Nephron progenitor cell (in vitro differentiated cells): ENCODE measurements around the gene USP9X.

Source experiments
- DNase-seq: peaks from one replicate; pipeline ENCODE4 v3.0.0; 2021
- H3K27ac Mint-ChIP-seq: 2 replicates; pipeline ENCODE4 v1.8.0; 2021; ENCODE audit warnings: mild to moderate bottlenecking, moderate library complexity, mixed read lengths
- H3K27me3 Mint-ChIP-seq: 2 replicates; pipeline ENCODE4 v1.8.0; 2021; ENCODE audit warnings: mild to moderate bottlenecking, low read depth, mixed read lengths; ENCODE audit not compliant: poor library complexity
- H3K36me3 Mint-ChIP-seq: 2 replicates; pipeline ENCODE4 v1.8.0; 2021; ENCODE audit warnings: low read depth, mixed read lengths
- H3K4me1 Mint-ChIP-seq: 2 replicates; pipeline ENCODE4 v1.8.0; 2021; ENCODE audit warnings: mixed read lengths
- H3K4me3 Mint-ChIP-seq: 2 replicates; pipeline ENCODE4 v1.8.0; 2021; ENCODE audit warnings: mild to moderate bottlenecking, moderate library complexity, mixed read lengths
- H3K9me3 Mint-ChIP-seq: 2 replicates; pipeline ENCODE4 v1.8.0; 2021; ENCODE audit warnings: mild to moderate bottlenecking, moderate library complexity, mixed read lengths
- TF ChIP-seq, protein P1 (sequence below): fragments of 200-600 bp; sonication (generic); IDR thresholded peaks from 2 replicates; pipeline ENCODE4 v1.5.0; 2021; ENCODE audit warnings: antibody characterized with exemption

The USP9X gene

DNA sequence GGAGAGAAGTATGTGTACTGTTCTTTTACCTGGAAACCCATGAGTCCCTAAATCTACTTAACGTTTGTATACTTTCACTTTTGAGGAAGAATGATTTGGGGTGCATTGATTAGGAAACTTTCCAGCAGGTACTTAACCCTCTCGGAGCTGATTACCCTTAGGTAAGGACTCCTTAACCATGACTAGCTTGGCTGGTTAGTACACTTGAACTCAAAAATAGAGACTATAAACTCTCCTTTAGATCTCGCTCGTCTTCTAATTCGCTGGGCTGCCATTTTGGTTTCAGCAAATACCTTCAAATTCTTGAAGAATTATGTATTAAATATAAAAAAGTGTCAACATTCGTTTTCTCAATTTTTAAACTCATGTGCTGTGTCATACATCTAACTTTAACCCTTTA is 2.0 kb downstream of the USP9X start:
- Mint-ChIP-seq H3K9me3 (peaks cover 19% of the 10 kb centered on the region), H3K4me3 (peak overlapping the region; percentile 90), H3K4me1 (peaks cover 43% of the 10 kb centered on the region), H3K36me3 (peaks cover 5% of the 10 kb centered on the region), H3K27ac (peak overlapping the region; percentile 61), H3K27me3 (no peaks in the 10 kb centered on the region)
- TF ChIP-seq, protein P1, sequence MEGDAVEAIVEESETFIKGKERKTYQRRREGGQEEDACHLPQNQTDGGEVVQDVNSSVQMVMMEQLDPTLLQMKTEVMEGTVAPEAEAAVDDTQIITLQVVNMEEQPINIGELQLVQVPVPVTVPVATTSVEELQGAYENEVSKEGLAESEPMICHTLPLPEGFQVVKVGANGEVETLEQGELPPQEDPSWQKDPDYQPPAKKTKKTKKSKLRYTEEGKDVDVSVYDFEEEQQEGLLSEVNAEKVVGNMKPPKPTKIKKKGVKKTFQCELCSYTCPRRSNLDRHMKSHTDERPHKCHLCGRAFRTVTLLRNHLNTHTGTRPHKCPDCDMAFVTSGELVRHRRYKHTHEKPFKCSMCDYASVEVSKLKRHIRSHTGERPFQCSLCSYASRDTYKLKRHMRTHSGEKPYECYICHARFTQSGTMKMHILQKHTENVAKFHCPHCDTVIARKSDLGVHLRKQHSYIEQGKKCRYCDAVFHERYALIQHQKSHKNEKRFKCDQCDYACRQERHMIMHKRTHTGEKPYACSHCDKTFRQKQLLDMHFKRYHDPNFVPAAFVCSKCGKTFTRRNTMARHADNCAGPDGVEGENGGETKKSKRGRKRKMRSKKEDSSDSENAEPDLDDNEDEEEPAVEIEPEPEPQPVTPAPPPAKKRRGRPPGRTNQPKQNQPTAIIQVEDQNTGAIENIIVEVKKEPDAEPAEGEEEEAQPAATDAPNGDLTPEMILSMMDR, result no peak
- no peak for DNase-seq

DNA sequence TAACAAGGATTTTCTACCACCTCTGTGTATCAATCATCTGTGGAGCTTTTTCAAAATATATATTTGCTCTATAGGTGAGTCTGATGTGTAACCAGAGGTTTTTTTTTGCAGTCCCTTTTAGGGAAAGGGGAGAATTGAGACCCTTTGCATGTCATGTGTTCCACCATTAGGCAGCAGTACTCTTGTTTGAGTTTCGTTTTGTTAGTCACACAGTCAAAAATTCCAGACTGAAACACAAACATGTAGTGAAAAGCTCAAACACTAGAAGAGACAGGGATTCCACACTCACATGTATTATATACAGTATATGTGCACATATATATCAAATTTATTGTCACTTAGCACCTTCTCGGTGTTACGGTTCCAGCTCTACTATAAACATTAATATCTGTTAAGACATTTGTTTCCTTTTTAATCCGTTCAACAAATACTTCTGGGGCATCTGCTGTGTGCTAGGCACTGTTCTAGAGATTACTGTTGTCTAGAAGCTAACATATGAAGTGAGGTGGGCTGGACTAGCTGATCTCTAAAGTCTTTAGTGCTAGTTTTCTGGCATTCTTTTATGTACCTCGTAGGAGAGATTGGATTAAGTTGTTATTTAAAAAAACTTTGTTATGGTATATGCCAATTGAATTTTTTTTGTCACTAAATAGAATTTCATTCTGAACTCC is 5.5 kb downstream of the USP9X start:
- no peaks in the 10 kb centered on the region for H3K27me3 Mint-ChIP-seq
- DNase-seq, result no peak
- peaks cover 19% of the 10 kb centered on the region for H3K36me3 Mint-ChIP-seq
- peaks cover 24% of the 10 kb centered on the region for H3K9me3 Mint-ChIP-seq
- H3K27ac Mint-ChIP-seq, result no peak overlapping the region
- TF ChIP-seq, protein P1, result no peak
- H3K4me1 Mint-ChIP-seq, result peaks cover 41% of the 10 kb centered on the region
- no peak overlapping the region for H3K4me3 Mint-ChIP-seq

- TF ChIP-seq, protein P1, result no peak
- Mint-ChIP-seq H3K4me3 (no peak overlapping the region), H3K27ac (no peak overlapping the region), H3K4me1 (peaks cover 48% of the 10 kb centered on the region), H3K36me3 (peaks cover 28% of the 10 kb centered on the region), H3K27me3 (no peaks in the 10 kb centered on the region), H3K9me3 (peaks cover 22% of the 10 kb centered on the region)
- no peak for DNase-seq
Observed at GRCh38 chrX:41092776-41093175, 7.5 kb downstream of the USP9X start.

- H3K9me3 Mint-ChIP-seq, result peaks cover 38% of the 10 kb centered on the region
- DNase-seq, result no peak
- peaks cover 24% of the 10 kb centered on the region for H3K4me1 Mint-ChIP-seq
- peaks cover 46% of the 10 kb centered on the region for H3K36me3 Mint-ChIP-seq
- H3K27ac Mint-ChIP-seq, result peak overlapping the region; percentile 24
- H3K27me3 Mint-ChIP-seq, result no peaks in the 10 kb centered on the region
- H3K4me3 Mint-ChIP-seq, result no peak overlapping the region
- TF ChIP-seq, protein P1, result no peak
Observed at GRCh38 chrX:41095174-41095573, 9.9 kb downstream of the USP9X start.

GRCh38 chrX:41095908-41096307 is 10.7 kb downstream of the USP9X start:
- Mint-ChIP-seq H3K9me3 (peaks cover 43% of the 10 kb centered on the region), H3K27me3 (no peaks in the 10 kb centered on the region), H3K36me3 (peaks cover 51% of the 10 kb centered on the region), H3K4me3 (no peak overlapping the region), H3K27ac (peak overlapping the region; percentile 34), H3K4me1 (peaks cover 20% of the 10 kb centered on the region)
- TF ChIP-seq, protein P1, result no peak
- DNase-seq, result no peak

DNA sequence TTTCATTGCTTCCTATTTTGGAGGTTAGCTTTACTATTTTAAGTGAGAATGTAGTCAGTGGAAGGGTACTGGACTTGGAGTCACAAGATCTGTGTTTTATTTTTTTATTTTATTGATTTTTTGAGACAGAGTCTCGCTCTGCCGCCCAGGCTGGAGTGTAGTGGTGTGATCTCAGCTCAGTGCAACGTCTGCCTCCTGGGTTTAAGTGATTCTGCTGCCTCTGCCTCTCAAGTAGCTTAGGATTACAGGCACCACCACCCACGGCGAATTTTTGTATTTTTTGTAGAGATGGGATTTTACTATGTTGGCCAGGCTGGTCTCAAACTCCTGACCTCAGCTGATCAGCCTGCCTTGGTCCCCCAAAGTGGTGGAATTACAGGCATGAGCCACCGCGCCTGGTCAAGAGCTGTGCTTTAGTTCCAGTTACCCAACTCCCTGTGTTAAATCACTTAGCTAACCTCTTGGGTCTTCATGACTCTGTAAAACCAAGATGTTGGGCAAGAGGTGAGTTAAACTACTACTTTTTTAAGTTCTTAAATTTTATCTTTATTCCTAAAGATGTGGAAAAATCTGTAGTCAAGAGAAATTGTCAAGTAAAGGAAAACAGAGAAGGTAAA is 11.2 kb downstream of the USP9X start:
- H3K36me3 Mint-ChIP-seq, result peaks cover 54% of the 10 kb centered on the region

More for the DNA sequence above, 11.2 kb downstream of the USP9X start:
- Mint-ChIP-seq H3K27ac (peak overlapping the region; percentile 34), H3K4me3 (no peak overlapping the region), H3K27me3 (no peaks in the 10 kb centered on the region), H3K4me1 (peaks cover 19% of the 10 kb centered on the region), H3K9me3 (peaks cover 44% of the 10 kb centered on the region)
- no peak for DNase-seq
- TF ChIP-seq, protein P1, result no peak
